ENCODE measurements around the gene ZG16B.

DNA sequence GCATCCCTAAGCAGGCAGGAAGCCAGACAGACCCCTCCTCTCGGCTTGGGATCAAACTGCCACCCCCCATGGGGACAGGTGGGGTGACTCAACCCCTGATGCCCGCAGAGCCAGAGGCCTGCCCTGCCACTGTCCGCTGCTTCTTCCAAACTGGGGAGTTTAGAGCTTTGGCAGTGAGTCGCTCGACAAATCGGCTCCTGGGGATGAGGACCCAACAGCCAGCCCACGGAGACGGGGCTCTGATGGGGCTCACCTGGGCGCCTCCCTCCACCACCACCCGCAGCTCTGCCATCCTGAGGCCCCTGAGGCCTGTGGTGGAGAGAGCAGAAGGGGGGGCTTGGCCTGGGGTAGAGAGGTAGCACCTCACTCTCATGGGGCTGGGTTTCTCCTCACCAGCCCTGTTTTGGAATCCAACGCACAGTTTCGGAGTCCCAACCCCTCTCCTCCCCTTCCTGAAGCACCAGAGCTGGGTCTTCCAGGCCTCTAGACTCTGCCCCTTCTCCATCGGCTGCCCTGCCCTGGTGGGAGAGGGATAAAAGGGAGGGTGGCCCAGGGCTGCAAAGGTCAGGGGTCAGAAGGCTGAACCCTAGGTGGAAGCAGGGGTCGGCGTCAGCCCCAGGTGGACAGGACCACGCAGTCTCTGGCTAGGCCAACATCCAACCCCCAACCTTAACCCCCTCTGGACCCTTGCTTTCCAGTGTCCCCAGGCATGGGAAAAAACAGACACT, 22.1 kb downstream of the ZG16B start:
- TF ChIP-seq BHLHE40 (IDR thresholded peaks at IDR 0.05; ENCODE audit: borderline replicate concordance) = no peak
- no peak for TF ChIP-seq FOXA1 (IDR thresholded peaks at IDR 0.05)
- no peak for TF ChIP-seq NFRKB (IDR thresholded peaks at IDR 0.05)
- TF ChIP-seq TARDBP (IDR thresholded peaks at IDR 0.05) = no peak
- TF ChIP-seq L3MBTL2 (conservative IDR thresholded peaks at IDR 0.05) = no peak
- TF ChIP-seq PKNOX1 (IDR thresholded peaks at IDR 0.05) = no peak

All from HEK293T (cell line).